HL-60 (cell line): ENCODE data around the gene HOXB6.

Source experiments
- DNase-seq, 2 experiments: peaks; one replicate each; pipeline ENCODE4 v3.0.0-alpha.2; 2010 to 2020; ENCODE audit warnings: low read depth in 1 of 2, low spot score in 1 of 2
- H3K27ac ChIP-seq: fragments of 250-450 bp; sonication (Bioruptor Pico); replicated peaks from 2 replicates; pipeline ENCODE4 v1.5.1; 2020; ENCODE audit warnings: mild to moderate bottlenecking, moderate library complexity
- H3K27me3 ChIP-seq: fragments of 250-450 bp; sonication (Bioruptor Pico); 2 replicates; pipeline ENCODE4 v1.5.1; 2021; ENCODE audit warnings: mild to moderate bottlenecking, moderate library complexity; ENCODE audit not compliant: insufficient read depth, poor library complexity, severe bottlenecking
- H3K4me3 ChIP-seq: replicated peaks from 2 replicates; pipeline ENCODE4 v1.5.1; 2011; ENCODE audit warnings: mild to moderate bottlenecking, control low read depth, low read length; ENCODE audit not compliant: insufficient read depth
- GABPA ChIP-seq: IDR thresholded peaks from 2 replicates; pipeline ENCODE4 v1.6.1; 2012; ENCODE audit warnings: low read depth
- POLR2AphosphoS5 ChIP-seq: IDR thresholded peaks from 2 replicates; pipeline ENCODE4 v1.6.1; 2012; ENCODE audit warnings: low read depth
- SPI1 ChIP-seq: IDR thresholded peaks from 2 replicates; pipeline ENCODE4 v1.6.1; 2012; ENCODE audit warnings: low read depth, mild to moderate bottlenecking, borderline replicate concordance
- TF ChIP-seq, protein P1 (sequence below): IDR thresholded peaks from 2 replicates; pipeline ENCODE4 v1.6.1; 2012; ENCODE audit warnings: low read depth; ENCODE audit not compliant: insufficient replicate concordance
- TF ChIP-seq, protein P2 (sequence below): IDR thresholded peaks from one replicate; pipeline ENCODE4 v1.5.1; 2011; ENCODE audit warnings: low read length, control low read depth, inconsistent platforms; ENCODE audit not compliant: insufficient read depth

Gene HOXB6

DNA sequence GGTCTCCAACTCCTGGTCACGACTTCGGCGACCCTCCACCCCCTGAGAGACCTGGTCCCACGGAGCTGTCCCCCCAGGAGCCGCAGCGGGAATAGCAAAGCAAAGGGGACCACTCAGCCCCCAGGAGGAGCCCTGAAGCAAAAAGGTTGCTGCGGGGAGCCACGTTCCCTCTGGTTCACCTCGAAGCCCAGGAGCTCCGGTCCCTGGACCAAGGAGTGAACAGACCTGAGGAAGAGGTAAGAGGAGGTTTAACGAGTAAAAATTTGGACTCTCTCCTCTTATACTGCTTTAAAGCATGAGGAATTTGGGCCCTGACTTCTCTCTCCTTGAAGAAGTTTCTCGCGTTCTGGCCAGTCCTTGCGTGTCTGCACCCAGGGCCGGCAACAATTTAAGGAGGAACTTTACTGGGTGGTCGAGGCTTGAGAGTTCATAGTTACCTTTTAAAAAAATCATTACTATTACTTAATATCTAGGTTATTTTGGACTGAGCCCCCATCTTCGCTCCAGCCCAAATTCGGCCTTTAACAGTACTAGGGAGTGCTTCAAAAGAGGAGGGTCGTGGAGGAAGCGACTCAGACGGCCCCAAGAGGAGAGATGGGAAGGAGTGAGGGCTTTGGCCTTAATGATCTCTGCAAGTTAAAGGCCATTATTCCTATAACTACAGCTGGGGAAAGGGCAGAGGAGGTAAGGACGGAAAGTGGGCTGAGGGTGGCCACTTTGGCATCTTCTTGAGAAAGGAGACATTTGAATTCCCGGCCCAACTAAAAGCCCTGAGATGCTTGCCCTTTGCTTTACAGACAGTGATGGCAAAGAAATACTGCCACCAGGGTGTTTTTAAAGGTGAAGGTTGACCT, 38.3 kb upstream of the HOXB6 start:
- H3K4me3 ChIP-seq, result no peak overlapping the region
- H3K27ac ChIP-seq, result no peak overlapping the region
- TF ChIP-seq, protein P1, sequence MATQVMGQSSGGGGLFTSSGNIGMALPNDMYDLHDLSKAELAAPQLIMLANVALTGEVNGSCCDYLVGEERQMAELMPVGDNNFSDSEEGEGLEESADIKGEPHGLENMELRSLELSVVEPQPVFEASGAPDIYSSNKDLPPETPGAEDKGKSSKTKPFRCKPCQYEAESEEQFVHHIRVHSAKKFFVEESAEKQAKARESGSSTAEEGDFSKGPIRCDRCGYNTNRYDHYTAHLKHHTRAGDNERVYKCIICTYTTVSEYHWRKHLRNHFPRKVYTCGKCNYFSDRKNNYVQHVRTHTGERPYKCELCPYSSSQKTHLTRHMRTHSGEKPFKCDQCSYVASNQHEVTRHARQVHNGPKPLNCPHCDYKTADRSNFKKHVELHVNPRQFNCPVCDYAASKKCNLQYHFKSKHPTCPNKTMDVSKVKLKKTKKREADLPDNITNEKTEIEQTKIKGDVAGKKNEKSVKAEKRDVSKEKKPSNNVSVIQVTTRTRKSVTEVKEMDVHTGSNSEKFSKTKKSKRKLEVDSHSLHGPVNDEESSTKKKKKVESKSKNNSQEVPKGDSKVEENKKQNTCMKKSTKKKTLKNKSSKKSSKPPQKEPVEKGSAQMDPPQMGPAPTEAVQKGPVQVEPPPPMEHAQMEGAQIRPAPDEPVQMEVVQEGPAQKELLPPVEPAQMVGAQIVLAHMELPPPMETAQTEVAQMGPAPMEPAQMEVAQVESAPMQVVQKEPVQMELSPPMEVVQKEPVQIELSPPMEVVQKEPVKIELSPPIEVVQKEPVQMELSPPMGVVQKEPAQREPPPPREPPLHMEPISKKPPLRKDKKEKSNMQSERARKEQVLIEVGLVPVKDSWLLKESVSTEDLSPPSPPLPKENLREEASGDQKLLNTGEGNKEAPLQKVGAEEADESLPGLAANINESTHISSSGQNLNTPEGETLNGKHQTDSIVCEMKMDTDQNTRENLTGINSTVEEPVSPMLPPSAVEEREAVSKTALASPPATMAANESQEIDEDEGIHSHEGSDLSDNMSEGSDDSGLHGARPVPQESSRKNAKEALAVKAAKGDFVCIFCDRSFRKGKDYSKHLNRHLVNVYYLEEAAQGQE, result no peak
- TF ChIP-seq, protein P2, sequence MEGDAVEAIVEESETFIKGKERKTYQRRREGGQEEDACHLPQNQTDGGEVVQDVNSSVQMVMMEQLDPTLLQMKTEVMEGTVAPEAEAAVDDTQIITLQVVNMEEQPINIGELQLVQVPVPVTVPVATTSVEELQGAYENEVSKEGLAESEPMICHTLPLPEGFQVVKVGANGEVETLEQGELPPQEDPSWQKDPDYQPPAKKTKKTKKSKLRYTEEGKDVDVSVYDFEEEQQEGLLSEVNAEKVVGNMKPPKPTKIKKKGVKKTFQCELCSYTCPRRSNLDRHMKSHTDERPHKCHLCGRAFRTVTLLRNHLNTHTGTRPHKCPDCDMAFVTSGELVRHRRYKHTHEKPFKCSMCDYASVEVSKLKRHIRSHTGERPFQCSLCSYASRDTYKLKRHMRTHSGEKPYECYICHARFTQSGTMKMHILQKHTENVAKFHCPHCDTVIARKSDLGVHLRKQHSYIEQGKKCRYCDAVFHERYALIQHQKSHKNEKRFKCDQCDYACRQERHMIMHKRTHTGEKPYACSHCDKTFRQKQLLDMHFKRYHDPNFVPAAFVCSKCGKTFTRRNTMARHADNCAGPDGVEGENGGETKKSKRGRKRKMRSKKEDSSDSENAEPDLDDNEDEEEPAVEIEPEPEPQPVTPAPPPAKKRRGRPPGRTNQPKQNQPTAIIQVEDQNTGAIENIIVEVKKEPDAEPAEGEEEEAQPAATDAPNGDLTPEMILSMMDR, result no peak
- TF ChIP-seq POLR2AphosphoS5 (no peak), GABPA (no peak), SPI1 (no peak)
- H3K27me3 ChIP-seq, result peaks cover 78% of the 10 kb centered on the region
- DNase-seq, result no peak

- H3K4me3 ChIP-seq, result no peak overlapping the region
- TF ChIP-seq SPI1 (no peak), POLR2AphosphoS5 (no peak), GABPA (no peak)
- TF ChIP-seq, protein P2, result no peak
- TF ChIP-seq, protein P1, result no peak
- H3K27me3 ChIP-seq, result peaks cover 76% of the 10 kb centered on the region
- no peak for DNase-seq
- no peak overlapping the region for H3K27ac ChIP-seq
Measured at GRCh38 chr17:48642059-48642842, 37.5 kb upstream of the HOXB6 start.

DNA sequence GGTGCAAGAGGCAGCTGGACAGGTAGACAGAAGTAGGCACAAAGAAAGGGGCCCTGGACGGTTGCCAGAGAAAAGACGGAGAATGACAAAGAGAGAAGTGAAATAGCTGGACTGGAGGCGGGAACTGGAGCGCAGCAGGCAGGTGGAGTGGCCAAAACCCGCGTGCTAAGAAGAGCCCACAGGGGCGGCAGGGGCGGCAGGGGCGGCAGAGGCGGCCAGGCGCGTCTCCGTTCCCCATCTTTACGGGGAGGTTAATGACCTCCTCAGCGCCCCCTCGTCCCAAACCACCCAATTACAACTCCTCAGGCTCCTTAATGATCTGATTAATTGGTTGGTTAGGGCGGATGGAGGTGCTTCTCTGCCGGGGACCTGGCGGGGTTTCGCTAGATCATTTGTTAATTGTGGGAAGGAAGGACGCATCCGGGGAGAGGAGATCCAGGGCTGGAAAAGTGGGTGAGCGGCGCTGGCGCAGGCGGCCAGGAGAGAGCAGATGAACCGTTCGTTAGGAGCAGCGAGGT, 36.8 kb upstream of the HOXB6 start:
- H3K27me3 ChIP-seq, result peaks cover 77% of the 10 kb centered on the region
- no peak for DNase-seq
- H3K27ac ChIP-seq, result no peak overlapping the region
- no peak overlapping the region for H3K4me3 ChIP-seq
- TF ChIP-seq POLR2AphosphoS5 (no peak), GABPA (no peak), SPI1 (no peak)
- TF ChIP-seq, protein P1, result no peak
- TF ChIP-seq, protein P2, result no peak
